HEK293T (cell line): ENCODE measurements around the gene BMERB1.

Source experiments
- CTCF ChIA-PET: fragments of 350-600 bp; formaldehyde crosslinking; extraction: SDS; loops from one replicate; lab custom pipeline; 2021; ENCODE audit warnings: antibody characterized with exemption, inconsistent platforms; lab: Yijun Ruan, JAX
- POLR2A ChIA-PET: fragments of 350-600 bp; formaldehyde crosslinking; extraction: SDS; loops from one replicate; lab custom pipeline; 2020; ENCODE audit warnings: antibody characterized with exemption, inconsistent platforms; lab: Yijun Ruan, JAX
- DNase-seq: peaks from one replicate; pipeline ENCODE4 v3.0.0; 2012; ENCODE audit warnings: mixed read lengths; ENCODE audit errors: extremely low spot score
- ARNT ChIP-seq: fragments of 450-650 bp; IDR thresholded peaks from 2 replicates; pipeline ENCODE4 v1.6.1; 2017; ENCODE audit warnings: mild to moderate bottlenecking
- BHLHE40 ChIP-seq: fragments of 450-650 bp; IDR thresholded peaks from 2 replicates; pipeline ENCODE4 v1.6.1; 2016; ENCODE audit warnings: mild to moderate bottlenecking, moderate library complexity, borderline replicate concordance
- CTBP1 ChIP-seq: fragments of 450-650 bp; IDR thresholded peaks from 2 replicates; pipeline ENCODE4 v1.6.1; 2016; ENCODE audit warnings: borderline replicate concordance
- ELF4 ChIP-seq: fragments of 450-650 bp; IDR thresholded peaks from 2 replicates; pipeline ENCODE4 v1.6.1; 2017; ENCODE audit warnings: antibody characterized with exemption
- FOXA1 ChIP-seq: fragments of 450-650 bp; IDR thresholded peaks from 2 replicates; pipeline ENCODE4 v1.6.1; 2016; ENCODE audit warnings: mild to moderate bottlenecking
- FOXK2 ChIP-seq: fragments of 450-650 bp; IDR thresholded peaks from 2 replicates; pipeline ENCODE4 v1.6.1; 2016; ENCODE audit warnings: mild to moderate bottlenecking
- FOXM1 ChIP-seq: fragments of 450-650 bp; IDR thresholded peaks from 2 replicates; pipeline ENCODE4 v1.6.1; 2017; ENCODE audit warnings: mild to moderate bottlenecking, borderline replicate concordance
- HDGF ChIP-seq: fragments of 450-650 bp; IDR thresholded peaks from 2 replicates; pipeline ENCODE4 v1.6.1; 2017; ENCODE audit warnings: antibody characterized with exemption, borderline replicate concordance
- L3MBTL2 ChIP-seq: fragments of 450-650 bp; conservative IDR thresholded peaks from 2 replicates; pipeline ENCODE4 v1.6.1; 2016; ENCODE audit warnings: mild to moderate bottlenecking
- LEF1 ChIP-seq: fragments of 450-650 bp; IDR thresholded peaks from 2 replicates; pipeline ENCODE4 v1.6.1; 2017; ENCODE audit warnings: mild to moderate bottlenecking, borderline replicate concordance
- NFRKB ChIP-seq: fragments of 450-650 bp; IDR thresholded peaks from 2 replicates; pipeline ENCODE4 v1.6.1; 2016; ENCODE audit warnings: mild to moderate bottlenecking, moderate library complexity
- SP1 ChIP-seq: fragments of 450-650 bp; IDR thresholded peaks from 2 replicates; pipeline ENCODE4 v1.6.1; 2017
- SUZ12 ChIP-seq: fragments of 450-650 bp; IDR thresholded peaks from 2 replicates; pipeline ENCODE4 v1.6.1; 2016; ENCODE audit warnings: mild to moderate bottlenecking
- TARDBP ChIP-seq: fragments of 450-650 bp; IDR thresholded peaks from 2 replicates; pipeline ENCODE4 v1.6.1; 2016
- ZNF384 ChIP-seq: fragments of 450-650 bp; IDR thresholded peaks from 2 replicates; pipeline ENCODE4 v1.6.1; 2016
- TF ChIP-seq, protein P1 (sequence below): fragments of 450-650 bp; IDR thresholded peaks from 2 replicates; pipeline ENCODE4 v1.6.1; 2016

The BMERB1 gene

GRCh38 chr16:15518381-15519351 is 84.3 kb downstream of the BMERB1 start:
- no peak for DNase-seq
- ChIA-PET CTCF (interaction anchor here (0.9 kb wide), 1 partner anchor 12 kb away, joined by 3 read pairs; no protein-coding TSS in a partner anchor), POLR2A (no interaction called here)
- no peak for TF ChIP-seq NFRKB
- no peak for TF ChIP-seq BHLHE40
- no peak for TF ChIP-seq ZNF384
- TF ChIP-seq SP1, result no peak
- no peak for TF ChIP-seq L3MBTL2
- no peak for TF ChIP-seq ARNT
- no peak for TF ChIP-seq LEF1
- no peak for TF ChIP-seq CTBP1

DNA sequence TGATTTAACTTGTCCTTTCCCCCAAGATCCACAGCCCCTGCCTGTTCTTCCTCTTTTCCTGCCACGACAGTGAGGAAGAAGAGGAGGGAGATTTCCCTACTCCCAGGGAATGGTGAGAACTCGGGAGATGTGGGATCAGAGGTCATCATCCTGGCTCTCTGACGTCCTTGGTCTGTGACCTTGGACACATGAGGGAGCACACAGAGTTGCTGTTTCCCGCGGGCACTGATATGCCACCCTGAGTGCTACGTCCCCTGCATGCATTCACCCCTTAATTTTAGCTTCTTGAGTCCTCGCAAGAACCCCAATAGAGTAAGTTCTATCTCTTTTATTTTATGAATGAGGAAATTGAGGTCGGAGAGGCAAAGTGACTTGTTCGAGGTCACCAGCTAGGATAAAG is 85.4 kb downstream of the BMERB1 start:
- POLR2A ChIA-PET, result no interaction called here
- no peak for DNase-seq
- CTCF ChIA-PET, result no interaction called here
- TF ChIP-seq NFRKB (no peak), SP1 (no peak), TARDBP (no peak), FOXK2 (no peak), ARNT (no peak), ZNF384 (no peak), FOXM1 (no peak), L3MBTL2 (no peak), SUZ12 (no peak), FOXA1 (no peak), LEF1 (no peak), ELF4 (no peak), HDGF (no peak), BHLHE40 (no peak), CTBP1 (no peak)
- TF ChIP-seq, protein P1, sequence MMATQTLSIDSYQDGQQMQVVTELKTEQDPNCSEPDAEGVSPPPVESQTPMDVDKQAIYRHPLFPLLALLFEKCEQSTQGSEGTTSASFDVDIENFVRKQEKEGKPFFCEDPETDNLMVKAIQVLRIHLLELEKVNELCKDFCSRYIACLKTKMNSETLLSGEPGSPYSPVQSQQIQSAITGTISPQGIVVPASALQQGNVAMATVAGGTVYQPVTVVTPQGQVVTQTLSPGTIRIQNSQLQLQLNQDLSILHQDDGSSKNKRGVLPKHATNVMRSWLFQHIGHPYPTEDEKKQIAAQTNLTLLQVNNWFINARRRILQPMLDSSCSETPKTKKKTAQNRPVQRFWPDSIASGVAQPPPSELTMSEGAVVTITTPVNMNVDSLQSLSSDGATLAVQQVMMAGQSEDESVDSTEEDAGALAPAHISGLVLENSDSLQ, result no peak

- ChIA-PET CTCF (no interaction called here), POLR2A (no interaction called here)
- TF ChIP-seq ZNF384 (no peak), SP1 (no peak), ELF4 (no peak), FOXM1 (no peak), LEF1 (no peak), FOXA1 (no peak), HDGF (no peak), TARDBP (no peak), CTBP1 (no peak), SUZ12 (no peak), ARNT (no peak), FOXK2 (no peak), BHLHE40 (no peak), NFRKB (no peak), L3MBTL2 (no peak)
- TF ChIP-seq, protein P1, result no peak
- DNase-seq, result no peak
These were observed 87.0 kb downstream of the BMERB1 start for GRCh38 chr16:15521390-15521757.

- no peak for DNase-seq
- ChIA-PET CTCF (no interaction called here), POLR2A (no interaction called here)
These were observed 87.5 kb downstream of the BMERB1 start for GRCh38 chr16:15521758-15522509.

GRCh38 chr16:15523092-15523541 is 88.7 kb downstream of the BMERB1 start:
- ChIA-PET CTCF (no interaction called here), POLR2A (no interaction called here)
- DNase-seq, result no peak
- TF ChIP-seq NFRKB, result no peak
- TF ChIP-seq, protein P1, result no peak
- no peak for TF ChIP-seq LEF1
- TF ChIP-seq BHLHE40, result no peak
- TF ChIP-seq FOXK2, result no peak

More at GRCh38 chr16:15521758-15522509, 87.5 kb downstream of the BMERB1 start:
- TF ChIP-seq FOXM1 (no peak), CTBP1 (no peak), FOXK2 (no peak), ELF4 (no peak), L3MBTL2 (no peak), NFRKB (no peak), SUZ12 (no peak), LEF1 (no peak), SP1 (no peak), ZNF384 (no peak), TARDBP (no peak), ARNT (no peak)
- TF ChIP-seq, protein P1, result no peak
